D721Med (cell line): ENCODE measurements around the gene LRRC74B.
"Not testable (repeated sequence)": the region's sequence is repeated elsewhere in the genome, so short reads cannot be mapped to it uniquely, and the experiment has no call there.

Experiments used
- DNase-seq: peaks from one replicate; pipeline ENCODE4 v3.0.0; 2011; ENCODE audit warnings: low spot score; ENCODE audit not compliant: insufficient read length
- FAIRE-seq: peaks from 2 replicates; lab custom pipeline; 2011; peaks lifted over from hg19 to GRCh38; lab: Jason Lieb, UNC
- TF ChIP-seq, protein P1 (sequence below): IDR thresholded peaks from 2 replicates; pipeline ENCODE4 v1.5.1; 2012; ENCODE audit warnings: mild to moderate bottlenecking, control low read depth; ENCODE audit not compliant: insufficient read depth; ENCODE audit errors: missing control alignments

Gene LRRC74B

DNA sequence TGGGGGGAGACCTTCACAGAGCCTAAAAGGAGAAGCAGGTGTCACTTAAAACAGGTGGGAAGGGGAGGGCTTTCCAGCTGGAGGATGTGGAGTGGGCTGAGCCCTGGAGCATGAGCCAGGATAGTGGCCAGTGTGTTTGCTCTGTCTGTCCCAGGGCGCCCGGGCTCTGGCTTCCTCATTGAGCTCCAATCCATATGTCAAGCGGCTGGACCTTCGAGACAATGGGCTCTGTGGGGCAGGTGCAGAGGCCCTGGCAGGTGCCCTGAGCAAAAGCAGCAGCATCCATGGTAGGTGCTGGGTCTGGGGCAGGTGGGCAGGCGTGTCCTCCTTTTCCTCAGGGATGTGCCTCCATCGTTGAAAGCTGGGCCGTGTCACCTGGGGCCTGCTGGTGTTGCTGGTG is 2.0 kb downstream of the LRRC74B start:
- DNase-seq (no peak), FAIRE-seq (no peak)
- TF ChIP-seq, protein P1, sequence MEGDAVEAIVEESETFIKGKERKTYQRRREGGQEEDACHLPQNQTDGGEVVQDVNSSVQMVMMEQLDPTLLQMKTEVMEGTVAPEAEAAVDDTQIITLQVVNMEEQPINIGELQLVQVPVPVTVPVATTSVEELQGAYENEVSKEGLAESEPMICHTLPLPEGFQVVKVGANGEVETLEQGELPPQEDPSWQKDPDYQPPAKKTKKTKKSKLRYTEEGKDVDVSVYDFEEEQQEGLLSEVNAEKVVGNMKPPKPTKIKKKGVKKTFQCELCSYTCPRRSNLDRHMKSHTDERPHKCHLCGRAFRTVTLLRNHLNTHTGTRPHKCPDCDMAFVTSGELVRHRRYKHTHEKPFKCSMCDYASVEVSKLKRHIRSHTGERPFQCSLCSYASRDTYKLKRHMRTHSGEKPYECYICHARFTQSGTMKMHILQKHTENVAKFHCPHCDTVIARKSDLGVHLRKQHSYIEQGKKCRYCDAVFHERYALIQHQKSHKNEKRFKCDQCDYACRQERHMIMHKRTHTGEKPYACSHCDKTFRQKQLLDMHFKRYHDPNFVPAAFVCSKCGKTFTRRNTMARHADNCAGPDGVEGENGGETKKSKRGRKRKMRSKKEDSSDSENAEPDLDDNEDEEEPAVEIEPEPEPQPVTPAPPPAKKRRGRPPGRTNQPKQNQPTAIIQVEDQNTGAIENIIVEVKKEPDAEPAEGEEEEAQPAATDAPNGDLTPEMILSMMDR: no peak

DNA sequence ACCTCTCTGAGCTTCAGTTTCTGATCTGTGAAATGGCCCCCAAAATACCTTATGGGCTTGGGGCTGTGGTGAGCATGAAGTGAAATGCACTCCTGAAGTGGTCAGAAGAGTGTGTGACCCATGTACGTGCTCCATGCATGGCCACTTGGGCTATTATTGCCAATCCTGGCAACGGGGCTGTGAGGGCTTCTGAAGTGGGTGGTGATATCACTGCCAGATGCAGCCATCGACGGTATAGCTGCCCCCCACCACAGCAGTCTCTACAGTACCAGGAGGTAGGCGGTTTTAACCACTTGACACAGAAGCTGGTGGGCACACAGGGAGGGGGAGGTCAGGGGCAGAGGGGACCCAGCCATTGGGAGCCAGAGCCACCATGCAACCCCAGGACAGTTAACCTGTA is 2.7 kb downstream of the LRRC74B start:
- not testable (repeated sequence) for FAIRE-seq, DNase-seq

DNA sequence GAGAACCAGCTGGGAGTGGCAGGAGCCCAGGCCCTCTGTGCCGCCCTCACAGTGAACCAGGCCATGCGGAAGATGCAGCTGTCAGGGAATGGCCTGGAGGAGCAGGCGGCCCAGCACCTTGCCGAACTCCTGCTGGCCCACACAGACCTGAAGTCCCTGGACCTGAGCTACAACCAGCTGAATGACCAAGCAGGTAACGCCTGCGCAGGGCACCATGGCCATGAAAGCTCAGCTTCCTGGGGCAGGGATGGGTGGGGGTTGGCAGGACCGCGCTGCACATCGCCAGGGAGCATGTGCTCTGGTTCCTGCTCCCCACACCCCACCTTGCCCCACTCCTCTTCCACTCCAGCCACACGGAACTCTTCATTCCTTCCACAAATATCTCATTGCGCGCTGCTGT is 3.2 kb downstream of the LRRC74B start:
- DNase-seq, FAIRE-seq: not testable (repeated sequence)

DNA sequence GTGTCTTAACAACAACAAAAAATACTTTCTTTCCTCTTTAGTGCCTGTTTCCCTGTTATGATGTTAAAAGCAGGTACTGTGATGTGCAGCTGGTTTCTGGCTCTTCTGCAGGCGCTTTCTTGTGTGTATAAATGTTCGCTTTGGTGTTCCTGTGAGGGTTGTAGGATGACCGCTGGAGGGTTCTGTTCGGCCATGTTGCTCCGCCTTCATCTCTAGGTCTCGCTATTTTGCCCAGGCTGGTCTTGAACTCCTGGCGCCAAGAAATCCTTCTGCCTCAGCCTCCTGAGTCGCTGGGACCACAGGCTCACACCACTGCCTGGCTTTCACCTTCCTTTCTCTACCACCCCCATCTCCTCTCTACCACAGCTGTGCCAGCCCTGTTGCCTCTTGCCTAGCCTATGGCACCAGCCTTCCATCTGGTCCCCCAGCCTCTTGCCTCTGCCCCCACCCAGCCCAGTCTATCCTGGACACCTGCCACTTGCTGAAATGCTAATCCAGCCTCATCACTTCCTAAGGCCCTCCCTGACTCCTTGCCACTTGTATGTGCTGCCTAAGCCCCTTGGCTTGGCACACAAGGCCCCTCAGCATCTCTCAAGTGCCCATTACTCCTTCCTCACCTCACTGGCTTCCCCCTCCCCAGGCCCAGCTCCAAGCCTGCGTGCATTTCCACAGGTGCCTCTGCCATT is 5.5 kb downstream of the LRRC74B start:
- TF ChIP-seq, protein P1: no peak
- FAIRE-seq (no peak), DNase-seq (no peak)

DNA sequence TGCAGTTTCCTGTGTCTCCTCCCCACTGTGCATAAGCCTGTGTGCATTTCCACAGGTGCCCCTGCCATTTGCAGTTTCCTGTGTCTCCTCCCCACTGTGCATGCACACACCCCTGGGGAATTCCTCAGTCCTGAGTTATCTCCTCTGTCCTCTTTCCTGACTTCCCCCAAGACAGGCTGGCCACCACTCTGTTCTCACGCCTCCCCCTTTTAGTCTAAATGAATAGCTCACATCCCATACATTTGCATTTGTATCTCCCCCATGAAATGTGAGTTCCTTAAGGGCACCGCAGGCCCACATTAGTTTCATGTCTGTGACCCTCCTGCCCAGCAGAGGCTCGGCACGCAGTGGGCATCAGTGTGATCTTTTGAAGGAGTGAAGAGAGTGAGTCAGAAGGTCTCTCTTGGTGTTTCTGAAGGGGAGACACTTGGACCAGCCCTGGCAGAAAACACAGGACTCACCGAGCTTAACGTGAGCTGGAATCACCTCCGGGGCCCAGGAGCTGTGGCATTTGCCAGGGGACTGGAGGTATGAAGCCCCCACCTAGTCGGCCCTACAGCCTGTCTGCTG is 6.2 kb downstream of the LRRC74B start:
- TF ChIP-seq, protein P1: no peak
- DNase-seq (no peak), FAIRE-seq (no peak)

DNA sequence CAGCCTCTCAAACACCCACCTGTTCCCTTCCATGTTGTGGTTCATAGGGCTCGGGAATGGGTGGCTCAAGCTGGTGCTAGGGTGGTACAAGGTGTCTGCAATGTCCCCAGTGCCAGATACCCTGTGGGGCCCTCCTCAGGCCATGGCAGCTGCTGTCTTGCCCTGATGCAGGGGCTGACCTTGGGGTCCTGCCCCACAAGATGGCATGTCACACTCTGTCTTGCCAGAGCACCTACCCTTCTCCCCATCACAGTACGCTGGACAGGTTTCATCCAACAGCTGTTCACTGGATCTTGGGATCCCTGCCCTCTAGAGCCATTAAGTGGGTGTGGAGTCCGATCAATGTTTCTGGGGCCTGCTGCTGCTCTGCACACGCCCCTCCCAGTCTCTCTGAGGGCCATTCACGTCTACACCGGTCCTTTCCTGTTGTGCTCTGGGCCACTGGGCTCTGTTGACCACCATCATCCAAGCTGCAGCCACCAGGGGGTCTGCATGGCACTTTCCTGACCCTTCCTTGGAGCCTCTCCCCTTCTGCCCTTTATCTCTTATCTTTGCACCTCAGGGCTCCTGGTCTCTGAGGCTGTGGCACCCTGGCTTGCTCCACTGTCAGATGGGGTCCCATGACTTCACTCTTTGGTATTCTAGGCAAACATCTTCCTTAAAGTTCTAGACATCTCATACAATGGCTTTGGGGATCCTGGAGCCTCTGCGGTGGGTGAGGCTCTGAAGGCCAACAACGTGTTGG is 7.1 kb downstream of the LRRC74B start:
- TF ChIP-seq, protein P1: no peak
- DNase-seq (no peak), FAIRE-seq (no peak)

DNA sequence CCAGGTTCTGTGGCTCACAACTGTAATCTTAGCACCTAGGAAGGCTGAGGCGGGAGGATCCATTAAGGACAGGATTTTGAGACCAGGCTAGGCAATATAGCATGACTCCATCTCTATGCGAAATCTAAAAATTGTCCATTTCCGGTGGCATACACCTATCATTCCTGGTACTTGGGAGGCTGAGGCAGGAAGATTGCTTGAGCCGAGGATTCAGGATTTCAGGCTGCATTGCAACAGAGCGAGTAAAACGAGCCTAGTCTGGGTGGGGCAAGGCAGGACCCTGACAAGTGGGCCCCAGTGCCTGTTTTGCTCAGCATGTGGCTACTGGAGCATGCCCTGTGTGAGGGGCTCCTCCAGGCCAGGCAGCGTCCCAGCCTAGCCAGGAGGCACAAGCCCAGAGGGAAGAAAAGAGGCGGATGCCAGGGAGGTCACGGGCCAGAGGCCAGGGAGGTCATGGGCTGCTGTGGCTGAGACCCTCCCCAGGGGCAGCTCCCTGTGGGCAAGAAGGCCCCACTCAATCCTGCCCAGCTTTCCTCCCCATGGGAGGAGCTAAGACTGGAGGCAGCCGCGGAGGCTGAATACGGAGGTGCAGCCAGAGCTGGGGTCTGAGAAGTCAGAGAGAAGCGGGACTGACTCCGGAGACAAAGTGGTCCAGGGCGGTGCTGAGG is 8.4 kb downstream of the LRRC74B start:
- DNase-seq (no peak), FAIRE-seq (no peak)
- TF ChIP-seq, protein P1: no peak
